ENCODE results near the gene TTYH3.

Gene TTYH3

DNA sequence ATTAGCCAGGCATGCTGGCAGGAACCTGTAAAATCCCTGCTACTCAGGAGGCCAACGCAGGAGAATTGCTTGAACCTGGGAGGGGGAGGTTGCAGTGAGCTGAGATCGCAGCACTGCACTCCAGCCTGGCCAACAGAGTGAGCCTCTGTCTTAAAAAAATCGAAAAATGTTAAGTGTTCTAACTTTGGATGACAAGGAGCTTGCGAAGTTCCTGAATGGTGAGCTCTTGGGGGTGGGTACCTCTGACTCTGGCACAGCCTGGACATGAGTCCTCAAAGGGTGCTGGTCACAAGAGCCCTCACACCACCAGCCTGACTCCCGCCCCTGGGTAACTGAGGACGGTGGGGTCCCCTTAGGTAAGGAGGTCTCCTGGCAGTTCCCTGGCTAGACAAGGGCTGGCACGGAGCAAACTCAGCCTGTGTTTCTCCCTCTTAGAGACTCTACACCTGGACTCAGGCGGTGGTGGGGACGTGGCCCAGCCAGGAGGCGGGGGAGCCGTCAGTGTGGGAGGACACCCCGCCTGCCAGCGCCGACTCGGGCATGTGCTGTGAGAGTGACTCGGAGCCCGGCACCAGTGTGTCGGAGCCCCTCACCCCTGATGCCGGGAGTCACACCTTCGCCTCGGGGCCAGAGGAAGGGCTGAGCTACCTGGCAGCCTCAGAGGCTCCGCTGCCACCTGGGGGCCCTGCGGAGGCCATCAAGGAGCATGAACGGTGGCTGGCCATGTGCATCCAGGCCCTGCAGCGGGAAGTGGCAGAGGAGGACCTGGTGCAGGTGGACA is 80.3 kb downstream of the TTYH3 start:
- DNase-seq = no peak

DNA sequence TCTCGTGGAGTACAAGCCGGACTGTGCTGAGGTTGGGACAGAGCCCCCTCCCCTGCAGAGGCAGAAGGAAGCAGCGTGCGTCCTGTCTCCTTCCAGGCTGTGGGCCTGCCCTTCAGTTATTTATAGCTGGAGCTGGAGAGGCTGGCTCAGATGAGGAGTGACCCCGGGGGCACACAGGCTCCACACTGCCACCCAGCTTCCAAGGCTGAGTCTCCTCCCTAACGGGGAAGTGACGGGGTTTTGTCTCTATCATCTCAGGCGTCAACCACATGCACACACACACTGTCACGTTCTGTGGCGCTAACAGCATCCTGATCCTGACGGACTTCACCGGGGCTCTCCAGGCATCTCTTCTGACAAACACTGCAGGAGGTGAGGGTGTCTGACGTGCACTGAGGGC is 81.6 kb downstream of the TTYH3 start:
- DNase-seq = no peak

DNA sequence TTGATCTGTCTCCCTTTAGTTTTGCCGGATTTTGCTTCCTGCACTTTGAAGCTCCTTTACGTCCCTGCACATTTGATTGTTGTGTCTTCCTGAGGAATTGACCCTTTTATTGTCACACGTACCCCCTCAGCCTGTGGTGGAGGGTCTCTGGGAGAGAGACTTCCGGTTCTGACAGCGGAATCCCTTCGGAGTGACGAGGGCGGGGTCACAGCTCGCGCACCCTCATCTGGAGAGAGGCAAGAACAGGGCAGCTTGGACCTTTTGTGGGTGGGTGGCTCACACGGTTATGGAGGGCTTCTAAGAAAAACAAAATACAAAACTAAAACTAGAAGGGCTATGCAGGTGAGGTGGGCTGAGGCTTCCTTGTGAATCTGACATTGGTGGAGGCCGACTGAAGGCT is 82.2 kb downstream of the TTYH3 start:
- DNase-seq = no peak

All from activated T-cell treated with anti-CD3 and anti-CD28 coated beads, Interleukin-2, amount 50 U/mL, for 1 hour (primary cell).